HG03103 (cell line): ENCODE results near the gene TTLL12.
"Not testable (repeated sequence)": the region's sequence is repeated elsewhere in the genome, so short reads cannot be mapped to it uniquely, and the experiment has no call there.

Experiments
- ATAC-seq: cut with Tn5 transposase; IDR thresholded peaks from one replicate; pipeline ENCODE4 v1.9.1; 2021; ENCODE audit warnings: low read depth; ENCODE audit not compliant: unreplicated experiment

The TTLL12 gene

GRCh38 chr22:43157874-43158546 lies 28.9 kb downstream of the TTLL12 start:
- no peak for ATAC-seq

DNA sequence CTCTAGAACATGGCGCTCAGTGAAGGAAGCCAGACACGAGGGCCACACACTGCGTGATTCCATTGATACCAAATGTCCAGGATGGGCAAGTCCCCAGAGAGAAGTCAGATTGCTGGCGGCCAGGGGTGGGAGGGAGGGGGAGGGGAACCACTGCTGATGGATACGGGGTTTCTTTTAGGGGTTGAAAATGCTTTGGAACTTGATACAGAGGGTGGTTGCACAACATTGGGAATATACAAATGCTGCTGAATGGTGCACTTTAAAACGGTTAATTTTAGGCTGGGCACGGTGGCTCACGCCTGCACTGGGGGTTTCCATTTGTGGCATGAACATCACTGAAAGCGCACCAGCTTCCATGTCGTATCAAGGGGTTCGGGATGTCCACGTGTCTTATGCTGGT lies 30.5 kb downstream of the TTLL12 start:
- no peak for ATAC-seq

DNA sequence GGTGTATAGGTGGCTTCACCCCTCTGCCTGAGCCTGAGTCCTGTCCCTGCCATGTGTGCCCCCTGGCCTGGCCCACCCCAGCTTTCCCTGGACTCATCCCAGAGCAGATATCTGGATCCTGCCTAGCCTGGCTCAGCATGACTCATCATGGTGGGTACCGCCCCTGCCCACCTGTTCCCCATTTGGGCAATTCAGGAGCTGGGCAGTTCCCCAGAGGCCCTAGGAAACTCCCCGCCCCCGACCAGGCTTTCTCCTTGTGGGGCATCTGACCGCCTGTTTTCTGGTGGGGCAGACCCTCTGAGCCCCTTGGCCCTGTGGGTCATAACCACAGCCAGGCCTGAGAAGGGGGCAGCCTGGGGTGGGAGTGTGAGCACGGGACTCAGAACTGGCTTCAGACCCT lies 31.1 kb downstream of the TTLL12 start:
- ATAC-seq, result no peak

- no peak for ATAC-seq
Observed at GRCh38 chr22:43154887-43155536, 31.9 kb downstream of the TTLL12 start.

DNA sequence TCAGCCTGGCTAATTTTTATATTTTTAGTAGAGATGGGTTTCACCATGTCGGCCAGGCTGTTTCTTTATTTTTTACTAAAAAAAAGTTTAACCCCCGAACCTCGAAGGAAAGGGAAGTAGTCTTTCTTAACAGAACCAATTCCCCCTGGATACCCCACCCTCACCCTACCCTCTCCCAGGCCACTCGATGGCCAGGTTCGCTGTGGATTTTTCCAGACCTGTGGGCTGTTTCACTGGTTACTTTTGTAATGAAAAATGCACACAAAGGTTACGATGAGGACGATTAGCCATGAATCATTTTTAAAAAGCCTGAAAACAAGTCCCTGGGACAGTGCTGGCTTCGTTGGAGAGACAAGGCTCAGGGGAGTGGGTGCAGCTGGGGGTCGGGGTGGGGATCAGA lies 33.0 kb downstream of the TTLL12 start:
- ATAC-seq, result no peak

DNA sequence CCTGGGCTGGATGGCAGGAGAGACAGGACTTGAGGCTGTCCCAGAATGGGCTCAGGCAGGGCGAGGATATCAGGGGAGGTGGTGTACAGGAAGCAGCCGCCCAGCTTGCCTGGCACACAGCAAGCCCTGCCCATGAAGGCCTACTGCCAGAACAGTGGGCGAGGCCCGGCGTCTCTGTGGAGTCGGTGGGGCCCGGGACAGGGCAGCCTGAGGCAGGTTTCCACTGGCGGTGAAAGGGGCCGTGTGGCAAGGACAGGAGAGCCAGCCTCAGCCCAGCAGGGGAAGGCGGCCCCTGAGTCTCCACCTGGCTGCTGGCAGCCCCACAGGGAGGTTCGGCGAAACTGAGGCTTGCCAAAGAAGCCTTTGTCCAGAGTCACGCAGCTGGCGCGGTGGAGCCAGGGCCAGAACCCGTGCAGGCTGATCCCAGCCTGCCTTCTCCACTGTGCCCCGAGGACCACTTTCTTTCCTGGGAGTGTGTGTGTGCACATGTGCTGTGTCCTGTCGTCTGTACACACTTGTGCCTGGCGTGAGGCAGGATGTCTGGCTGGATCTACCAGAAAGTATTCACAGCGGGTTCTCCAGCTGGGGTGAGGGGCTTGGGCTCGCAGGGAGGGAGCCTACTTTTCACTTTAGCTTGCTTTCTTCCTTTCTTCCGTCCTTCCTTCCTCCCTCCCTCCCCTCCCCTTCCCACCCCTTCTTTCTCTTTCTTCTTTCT lies 34.4 kb downstream of the TTLL12 start:
- ATAC-seq, result no peak

DNA sequence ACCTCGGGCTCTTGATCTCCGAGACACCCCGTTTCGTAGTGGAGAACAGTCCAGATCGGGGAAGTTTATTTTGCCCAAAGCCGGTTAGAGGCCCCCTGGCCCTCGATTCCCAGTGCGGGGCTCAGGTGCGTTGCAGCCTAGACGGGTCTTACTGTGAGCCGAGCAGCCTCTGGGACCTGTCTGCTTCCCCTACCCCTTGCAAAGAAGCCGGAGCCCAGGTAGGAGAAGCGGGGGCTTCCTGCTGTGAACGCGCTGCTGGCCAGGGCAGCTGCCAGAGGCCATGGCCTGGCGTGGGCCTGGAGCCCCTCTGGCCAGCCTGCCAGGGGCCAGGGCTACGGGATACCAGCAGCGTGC lies 35.0 kb downstream of the TTLL12 start:
- no peak for ATAC-seq

DNA sequence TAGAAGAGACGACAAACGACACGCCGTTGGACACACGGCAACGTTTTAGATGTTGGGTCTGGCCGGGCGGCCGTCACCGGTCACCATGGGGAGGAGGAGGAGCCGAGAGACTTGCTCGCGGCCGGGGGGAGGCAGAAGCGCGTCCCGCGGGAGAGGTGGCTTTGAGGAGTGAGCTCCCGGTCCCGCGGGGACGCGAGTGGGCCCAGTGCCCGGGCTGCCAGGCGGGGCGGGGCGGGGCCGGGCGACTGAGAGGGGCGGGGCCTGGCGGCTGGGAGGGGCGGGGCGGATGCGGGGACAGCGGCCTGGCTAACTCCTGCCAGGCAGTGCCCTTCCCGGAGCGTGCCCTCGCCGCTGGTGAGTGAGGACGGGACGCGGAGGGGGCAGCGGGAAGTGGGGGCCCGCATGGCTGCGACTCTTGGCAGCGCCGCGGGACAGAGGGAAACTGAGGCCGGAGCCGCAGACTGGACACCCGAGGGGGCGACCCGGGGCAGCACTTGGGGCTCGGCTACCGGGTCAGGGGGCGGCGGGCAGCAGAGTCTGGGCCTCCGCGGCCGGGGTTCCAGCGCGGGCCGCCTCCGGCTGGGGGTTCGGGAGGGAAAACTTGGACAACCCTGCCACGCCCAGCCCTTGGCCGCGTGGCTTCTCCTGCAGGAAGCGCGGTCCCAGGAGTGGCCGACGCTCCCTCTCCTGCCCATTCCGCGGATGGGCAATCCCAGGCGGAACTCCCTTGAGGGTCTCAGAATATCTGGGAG lies 35.5 kb downstream of the TTLL12 start, which contains the start of gene TSPO:
Gene TSPO, plus strand, starts transcription at position 309 of the 752 bp plus-strand sequence. CDS start 7,680 bp downstream, outside the sequence.
- no peak for ATAC-seq

DNA sequence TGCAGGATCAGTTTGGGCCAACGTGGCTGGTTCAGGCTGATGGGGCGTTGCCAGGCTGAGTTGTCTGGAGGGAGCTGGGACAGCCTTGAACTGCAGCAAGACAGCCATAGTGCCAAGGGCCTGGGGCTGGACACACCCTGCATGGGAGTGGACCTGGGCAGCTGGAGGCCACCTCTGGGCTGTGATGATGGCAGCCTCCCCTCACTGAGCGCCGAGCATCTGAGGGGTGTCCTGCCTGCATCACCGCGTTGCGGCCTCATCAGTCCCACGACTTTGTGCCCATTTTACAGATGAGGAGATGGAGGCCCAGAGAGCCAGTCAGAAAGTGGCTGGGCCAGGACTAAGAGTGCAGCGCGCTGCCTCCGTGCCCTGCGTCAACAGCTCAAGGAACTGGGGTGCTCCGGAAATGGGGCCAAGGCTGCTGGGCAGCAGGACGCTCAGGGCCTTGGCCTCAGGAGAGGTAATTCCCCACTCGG lies 36.2 kb downstream of the TTLL12 start:
- ATAC-seq, result no peak

- ATAC-seq, result no peak
Observed at GRCh38 chr22:43148581-43148980, 38.4 kb downstream of the TTLL12 start.

GRCh38 chr22:43147821-43148220 lies 39.1 kb downstream of the TTLL12 start:
- ATAC-seq, result no peak

DNA sequence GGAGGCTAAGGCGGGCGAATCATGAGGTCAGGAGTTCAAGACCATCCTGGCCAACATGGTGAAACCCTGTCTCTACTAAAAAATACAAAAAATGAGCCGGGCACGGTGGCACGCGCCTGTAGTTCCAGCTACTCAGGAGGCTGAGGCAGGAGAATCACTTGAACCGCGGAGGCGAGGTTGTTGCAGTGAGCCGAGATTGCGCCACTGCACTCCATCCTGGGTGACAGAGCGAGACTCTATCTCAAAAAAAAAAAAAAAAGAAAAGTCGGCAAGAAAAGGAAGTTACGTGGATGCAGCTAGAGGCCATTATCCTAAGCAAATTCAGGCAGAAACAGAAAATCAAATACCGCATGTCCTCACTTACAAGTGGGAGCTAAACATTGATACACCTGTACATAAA lies 40.6 kb downstream of the TTLL12 start:
- ATAC-seq, result not testable (repeated sequence)

DNA sequence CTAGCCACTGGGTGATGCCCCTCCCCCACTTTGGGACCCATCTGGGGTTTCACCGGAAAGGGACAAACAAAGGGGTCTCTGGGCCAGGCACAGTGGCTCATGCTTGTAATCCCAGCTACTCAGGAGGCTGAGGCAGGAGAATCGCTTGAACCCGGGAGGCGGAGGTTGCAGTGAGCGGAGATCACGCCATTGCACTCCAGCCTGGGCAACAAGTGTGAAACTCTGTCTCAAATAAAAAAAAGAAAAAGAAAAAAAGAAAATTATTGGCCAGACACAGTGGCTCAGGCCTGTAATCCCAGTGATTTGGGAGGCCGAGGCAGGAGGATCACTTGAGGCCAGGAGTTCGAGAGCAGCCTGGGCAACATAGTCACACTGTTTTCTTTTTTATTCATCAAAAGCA lies 41.6 kb downstream of the TTLL12 start:
- ATAC-seq, result not testable (repeated sequence)

DNA sequence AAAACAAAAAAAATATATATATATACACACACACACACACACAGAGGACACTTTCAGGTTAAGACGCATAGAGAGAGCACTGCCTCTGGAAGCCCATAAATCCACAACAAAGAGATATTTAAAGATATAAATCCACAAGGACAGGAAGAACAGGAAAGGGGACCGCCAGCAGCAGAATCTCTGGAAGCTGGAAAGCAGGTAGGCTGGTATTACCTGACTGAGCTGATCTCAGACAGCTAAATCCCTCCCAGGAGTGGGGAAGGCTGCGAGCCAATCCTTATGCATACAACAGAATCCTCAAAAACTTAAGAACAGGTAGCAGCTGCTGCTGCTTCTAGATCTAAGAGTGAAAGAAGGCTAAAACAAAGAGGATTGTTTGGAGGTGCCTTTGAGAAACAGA lies 42.0 kb downstream of the TTLL12 start:
- ATAC-seq, result no peak

GRCh38 chr22:43142880-43143562 lies 43.9 kb downstream of the TTLL12 start, which contains the start of gene MCAT:
MCAT (minus strand) TSS chr22:43143398; CDS start chr22:43143348, 50 bp downstream.
- ATAC-seq, result peak; percentile 69

DNA sequence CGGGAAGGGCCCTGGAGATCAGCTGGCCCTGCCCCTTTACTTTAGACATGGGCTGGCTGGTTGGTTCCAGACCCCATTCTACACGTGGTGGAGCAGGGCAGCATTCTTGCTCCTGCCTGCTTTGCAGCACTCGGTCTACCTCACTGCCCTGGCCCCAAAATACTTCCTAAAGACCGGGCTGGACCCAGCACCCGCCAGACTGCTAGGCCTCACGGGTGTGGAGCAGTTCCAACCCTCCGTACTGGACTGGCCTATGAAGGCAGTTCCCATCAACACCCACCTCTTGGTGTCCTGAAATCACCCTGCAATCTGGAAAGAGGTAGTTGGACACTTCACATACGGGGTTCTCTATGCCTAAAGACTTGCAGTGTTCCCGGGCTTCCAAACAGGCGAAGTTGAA lies 50.1 kb downstream of the TTLL12 start:
- ATAC-seq, result no peak

DNA sequence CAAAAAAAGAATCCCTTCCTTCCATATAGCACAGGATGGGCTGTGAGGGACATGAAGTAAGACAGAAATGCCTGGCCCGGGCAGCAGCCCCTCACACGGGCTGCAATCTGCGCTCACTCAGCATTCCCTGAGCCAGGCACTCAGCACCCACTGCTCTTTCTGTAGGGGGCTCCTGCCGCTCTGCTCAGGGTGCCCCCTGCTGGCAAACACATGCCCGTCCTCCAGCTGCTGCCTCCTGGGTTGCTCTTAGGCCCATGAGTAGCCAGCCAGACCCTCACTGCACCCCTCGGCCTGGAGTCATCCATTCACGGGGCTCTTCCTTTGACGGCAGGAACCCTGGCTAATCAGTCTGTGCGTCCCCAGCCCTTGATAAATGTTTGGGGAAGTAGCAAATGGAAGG lies 50.7 kb downstream of the TTLL12 start:
- no peak for ATAC-seq

DNA sequence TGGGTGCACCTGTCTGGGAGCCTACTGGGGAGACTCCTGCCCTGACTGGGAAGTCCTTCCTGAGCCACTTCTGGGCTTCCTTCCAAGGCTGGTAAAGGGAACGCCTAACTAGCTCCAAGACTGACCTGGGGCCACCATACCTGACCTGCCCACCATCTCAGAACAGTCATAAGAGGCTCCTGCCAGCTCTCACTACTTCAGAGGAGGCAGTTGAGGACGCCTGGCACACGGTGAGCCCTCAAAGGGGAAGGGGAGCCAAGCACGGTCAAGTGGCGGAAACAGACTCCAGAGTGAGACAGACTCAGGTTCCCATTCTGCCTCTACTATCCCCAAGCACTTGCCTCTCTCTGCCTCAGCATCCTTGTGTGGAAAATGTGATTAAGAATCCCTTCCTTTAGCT lies 51.4 kb downstream of the TTLL12 start:
- ATAC-seq, result no peak

GRCh38 chr22:43134553-43134952 lies 52.4 kb downstream of the TTLL12 start:
- no peak for ATAC-seq

DNA sequence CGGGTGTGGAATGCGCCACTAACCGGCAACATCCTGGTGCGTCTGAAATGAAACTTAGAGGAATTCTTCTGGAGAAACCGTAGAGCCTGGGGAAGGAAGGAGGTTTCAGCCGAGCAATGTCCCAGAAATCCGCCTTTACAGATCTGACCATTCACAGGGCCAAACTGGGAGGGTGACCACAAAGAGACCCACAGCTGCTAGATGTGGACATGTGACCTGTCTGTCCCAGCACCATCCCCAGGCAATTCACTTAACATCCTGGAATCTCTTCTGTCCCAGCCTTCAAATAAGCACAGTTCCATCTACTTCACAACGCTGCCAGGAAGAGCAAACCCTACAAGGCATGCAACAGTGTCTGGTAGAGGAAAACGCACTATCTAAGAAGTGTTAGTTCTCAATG lies 53.5 kb downstream of the TTLL12 start:
- ATAC-seq, result no peak
